ENCODE data around the gene RALA.
A peak's percentile ranks its signal among the peaks of the same experiment; 100 is the strongest.
"Not testable (repeated sequence)": the region's sequence is repeated elsewhere in the genome, so short reads cannot be mapped to it uniquely, and the experiment has no call there.

Gene RALA

GRCh38 chr7:39721919-39722597, 98.7 kb downstream of the RALA start:
- no peak for DNase-seq

GRCh38 chr7:39727231-39728012, 104.0 kb downstream of the RALA start:
- no peak for DNase-seq

GRCh38 chr7:39732837-39733804, 109.7 kb downstream of the RALA start:
- peak; percentile 62 to 98 (median 90) for DNase-seq

GRCh38 chr7:39733881-39734632, 110.7 kb downstream of the RALA start:
- no peak for DNase-seq

GRCh38 chr7:39734633-39735004, 111.2 kb downstream of the RALA start:
- DNase-seq, result no peak

GRCh38 chr7:39735903-39736302, 112.5 kb downstream of the RALA start:
- DNase-seq, result no peak

- no peak for DNase-seq
Observed at GRCh38 chr7:39741942-39742623, 118.7 kb downstream of the RALA start.

GRCh38 chr7:39744620-39745019, 121.2 kb downstream of the RALA start:
- DNase-seq, result no peak

- no peak for DNase-seq
Observed at GRCh38 chr7:39745320-39745719, 121.9 kb downstream of the RALA start.

- peak in 51 of 56 donors; percentile 7 to 81 (median 47) for DNase-seq
Observed at GRCh38 chr7:39746103-39746819, 122.9 kb downstream of the RALA start.

GRCh38 chr7:39749177-39749576, 125.8 kb downstream of the RALA start:
- no peak for DNase-seq

- no peak for DNase-seq
Observed at GRCh38 chr7:39749717-39750116, 126.3 kb downstream of the RALA start.

- no peak for DNase-seq
Observed at GRCh38 chr7:39750253-39751077, 127.1 kb downstream of the RALA start.

GRCh38 chr7:39753237-39753636, 129.9 kb downstream of the RALA start:
- not testable (repeated sequence) for DNase-seq

GRCh38 chr7:39753823-39754325, 130.5 kb downstream of the RALA start:
- no peak for DNase-seq

- no peak for DNase-seq
Observed at GRCh38 chr7:39754326-39755120, 131.2 kb downstream of the RALA start.

- DNase-seq, result no peak
Observed at GRCh38 chr7:39757604-39758003, 134.2 kb downstream of the RALA start.

Measured in amygdala (tissue), 56 donors.